Mucosa of rectum (tissue), 2 donors: ENCODE measurements around the gene SCG5.

Experiments
- H3K27ac ChIP-seq, 2 donors: one replicate each; pipeline ENCODE4 v1.7.0; 2013; ENCODE audit warnings: inconsistent platforms in 2 of 2, low read depth in 2 of 2, low read length in 2 of 2
- H3K27me3 ChIP-seq, 2 donors: one replicate each; pipeline ENCODE4 v1.7.0; 2013; ENCODE audit warnings: low read length in 2 of 2; ENCODE audit not compliant: control insufficient read depth in 2 of 2, insufficient read depth in 2 of 2
- H3K36me3 ChIP-seq, 2 donors: one replicate each; pipeline ENCODE4 v1.7.0; 2013; ENCODE audit warnings: low read length in 2 of 2; ENCODE audit not compliant: control insufficient read depth in 2 of 2, insufficient read depth in 2 of 2
- H3K4me1 ChIP-seq, 2 donors: one replicate each; pipeline ENCODE4 v1.7.0; 2013; ENCODE audit warnings: low read length in 2 of 2, mild to moderate bottlenecking in 1 of 2; ENCODE audit not compliant: control insufficient read depth in 2 of 2, insufficient read depth in 2 of 2
- H3K4me3 ChIP-seq, 2 donors: one replicate each; pipeline ENCODE4 v1.7.0; 2013; ENCODE audit warnings: low read length in 2 of 2
- H3K9ac ChIP-seq, 2 donors: one replicate each; pipeline ENCODE4 v1.7.0; 2013; ENCODE audit warnings: low read length in 2 of 2, low read depth in 1 of 2, mild to moderate bottlenecking in 1 of 2
- H3K9me3 ChIP-seq, 2 donors: one replicate each; pipeline ENCODE4 v1.7.0; 2013; ENCODE audit warnings: low read length in 2 of 2; ENCODE audit not compliant: control insufficient read depth in 2 of 2
- donor health status: healthy.
- donor health status: Normal muscosa, but diverticular disease.

SCG5 gene

GRCh38 chr15:32675466-32675865 lies 34.0 kb downstream of the SCG5 start:
- Histone ChIP-seq H3K9me3 (no peaks in the 10 kb centered on the region), H3K9ac (no peak overlapping the region), H3K4me1 (peaks cover 0 to 7% of the 10 kb centered on the region in 2 donors), H3K27me3 (no peaks in the 10 kb centered on the region), H3K4me3 (no peak overlapping the region), H3K36me3 (no peaks in the 10 kb centered on the region), H3K27ac (no peak overlapping the region)

GRCh38 chr15:32676169-32676568 lies 34.7 kb downstream of the SCG5 start:
- H3K27me3 ChIP-seq = no peaks in the 10 kb centered on the region
- no peaks in the 10 kb centered on the region for H3K9me3 ChIP-seq
- peaks cover 0 to 7% of the 10 kb centered on the region in 2 donors for H3K4me1 ChIP-seq
- no peak overlapping the region for H3K4me3 ChIP-seq
- no peak overlapping the region for H3K27ac ChIP-seq
- H3K9ac ChIP-seq = no peak overlapping the region
- H3K36me3 ChIP-seq = no peaks in the 10 kb centered on the region

- H3K36me3 ChIP-seq = no peaks in the 10 kb centered on the region
- H3K27me3 ChIP-seq = no peaks in the 10 kb centered on the region
- H3K4me1 ChIP-seq = peaks cover 0 to 7% of the 10 kb centered on the region in 2 donors
- no peaks in the 10 kb centered on the region for H3K9me3 ChIP-seq
- H3K9ac ChIP-seq = no peak overlapping the region
- no peak overlapping the region for H3K4me3 ChIP-seq
- no peak overlapping the region for H3K27ac ChIP-seq
Measured at GRCh38 chr15:32677238-32677750, 35.8 kb downstream of the SCG5 start.

- H3K9ac ChIP-seq = no peak overlapping the region
Measured at GRCh38 chr15:32679298-32679690, 37.8 kb downstream of the SCG5 start.

GRCh38 chr15:32682569-32682968 lies 41.1 kb downstream of the SCG5 start:
- no peak overlapping the region for H3K9ac ChIP-seq

More at GRCh38 chr15:32679298-32679690, 37.8 kb downstream of the SCG5 start:
- no peaks in the 10 kb centered on the region for H3K36me3 ChIP-seq
- no peak overlapping the region for H3K4me3 ChIP-seq
- no peaks in the 10 kb centered on the region for H3K27me3 ChIP-seq
- no peaks in the 10 kb centered on the region for H3K9me3 ChIP-seq
- H3K27ac ChIP-seq = no peak overlapping the region
- peaks cover 0 to 7% of the 10 kb centered on the region in 2 donors for H3K4me1 ChIP-seq

GRCh38 chr15:32682977-32683630 lies 41.6 kb downstream of the SCG5 start:
- Histone ChIP-seq H3K4me1 (no peaks in the 10 kb centered on the region), H3K4me3 (no peak overlapping the region), H3K36me3 (no peaks in the 10 kb centered on the region), H3K9me3 (no peaks in the 10 kb centered on the region), H3K27ac (no peak overlapping the region), H3K27me3 (no peaks in the 10 kb centered on the region), H3K9ac (no peak overlapping the region)

More at GRCh38 chr15:32682569-32682968, 41.1 kb downstream of the SCG5 start:
- Histone ChIP-seq H3K4me3 (no peak overlapping the region), H3K4me1 (no peaks in the 10 kb centered on the region), H3K27ac (no peak overlapping the region), H3K27me3 (no peaks in the 10 kb centered on the region), H3K9me3 (no peaks in the 10 kb centered on the region), H3K36me3 (no peaks in the 10 kb centered on the region)

- H3K36me3 ChIP-seq = no peaks in the 10 kb centered on the region
- H3K9me3 ChIP-seq = no peaks in the 10 kb centered on the region
- H3K4me1 ChIP-seq = no peaks in the 10 kb centered on the region
- no peak overlapping the region for H3K9ac ChIP-seq
- H3K4me3 ChIP-seq = no peak overlapping the region
- H3K27me3 ChIP-seq = no peaks in the 10 kb centered on the region
- H3K27ac ChIP-seq = no peak overlapping the region
Measured at GRCh38 chr15:32683906-32684584, 42.5 kb downstream of the SCG5 start.

GRCh38 chr15:32685576-32685975 lies 44.1 kb downstream of the SCG5 start:
- Histone ChIP-seq H3K9ac (no peak overlapping the region), H3K27ac (no peak overlapping the region), H3K36me3 (no peaks in the 10 kb centered on the region), H3K27me3 (no peaks in the 10 kb centered on the region), H3K4me1 (no peaks in the 10 kb centered on the region), H3K4me3 (no peak overlapping the region), H3K9me3 (no peaks in the 10 kb centered on the region)

- H3K4me1 ChIP-seq = no peaks in the 10 kb centered on the region
- no peaks in the 10 kb centered on the region for H3K9me3 ChIP-seq
- H3K27ac ChIP-seq = no peak overlapping the region
- H3K36me3 ChIP-seq = no peaks in the 10 kb centered on the region
- H3K4me3 ChIP-seq = no peak overlapping the region
- H3K27me3 ChIP-seq = no peaks in the 10 kb centered on the region
- no peak overlapping the region for H3K9ac ChIP-seq
Measured at GRCh38 chr15:32687556-32687955, 46.0 kb downstream of the SCG5 start.

- Histone ChIP-seq H3K4me1 (no peaks in the 10 kb centered on the region), H3K27me3 (no peaks in the 10 kb centered on the region), H3K9me3 (no peaks in the 10 kb centered on the region), H3K9ac (no peak overlapping the region), H3K36me3 (no peaks in the 10 kb centered on the region), H3K4me3 (no peak overlapping the region), H3K27ac (no peak overlapping the region)
Measured at GRCh38 chr15:32688151-32688639, 46.7 kb downstream of the SCG5 start.
